SKM-1 (cell line): ENCODE data around the gene CCNY.
A peak's percentile ranks its signal among the peaks of the same experiment; 100 is the strongest.
"Not testable (repeated sequence)": the region's sequence is repeated elsewhere in the genome, so short reads cannot be mapped to it uniquely, and the experiment has no call there.

ENCODE experiments used
- DNase-seq: peaks from one replicate; lab custom pipeline; 2025; ENCODE audit not compliant: unreplicated experiment; lab: John Stamatoyannopoulos, UW

Gene CCNY

GRCh38 chr10:35353805-35354204, 17.5 kb downstream of the CCNY start:
- no peak for DNase-seq

DNA sequence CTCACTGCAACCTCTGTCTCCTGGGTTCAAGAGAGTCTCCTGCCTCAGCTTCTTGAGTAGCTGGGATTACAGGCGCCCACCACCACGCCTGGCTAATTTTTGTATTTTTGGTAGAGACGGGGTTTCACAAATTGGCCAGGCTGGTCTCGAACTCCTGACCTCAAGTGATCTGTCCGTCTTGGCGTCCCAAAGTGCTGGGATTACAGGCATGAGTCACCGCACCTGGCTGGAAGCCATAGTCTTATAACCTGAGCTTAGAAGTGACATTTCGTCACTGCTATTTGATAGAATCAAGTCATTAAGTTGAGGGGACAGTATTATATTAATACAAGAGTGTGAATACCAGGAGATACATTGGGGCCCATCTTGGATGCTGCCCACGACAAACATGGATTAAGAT, 17.9 kb downstream of the CCNY start:
- DNase-seq = not testable (repeated sequence)

- no peak for DNase-seq
Measured at GRCh38 chr10:35355971-35356724, 19.8 kb downstream of the CCNY start.

- DNase-seq = no peak
Measured at GRCh38 chr10:35356725-35357092, 20.4 kb downstream of the CCNY start.

GRCh38 chr10:35359056-35359455, 22.7 kb downstream of the CCNY start:
- no peak for DNase-seq

DNA sequence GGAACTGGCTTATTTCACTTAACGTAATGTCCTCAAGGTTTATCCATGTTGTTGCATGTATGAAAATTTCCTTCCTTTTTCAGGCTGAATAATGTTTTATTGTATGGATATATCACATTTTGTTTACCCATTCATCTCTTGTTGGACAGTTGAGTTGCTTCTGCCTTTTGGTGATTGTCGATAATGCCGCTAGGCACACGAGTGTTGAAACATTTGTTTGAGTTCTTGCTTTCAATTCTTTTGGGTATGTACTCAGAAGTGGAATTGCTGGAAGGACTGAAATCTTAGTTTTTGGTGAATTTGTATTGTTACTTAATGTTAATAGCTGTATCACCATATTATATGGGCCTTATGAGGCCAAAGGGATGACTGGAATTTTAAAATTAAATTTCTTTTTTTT, 23.6 kb downstream of the CCNY start:
- DNase-seq = no peak

- no peak for DNase-seq
Measured at GRCh38 chr10:35362701-35363350, 26.5 kb downstream of the CCNY start.

DNA sequence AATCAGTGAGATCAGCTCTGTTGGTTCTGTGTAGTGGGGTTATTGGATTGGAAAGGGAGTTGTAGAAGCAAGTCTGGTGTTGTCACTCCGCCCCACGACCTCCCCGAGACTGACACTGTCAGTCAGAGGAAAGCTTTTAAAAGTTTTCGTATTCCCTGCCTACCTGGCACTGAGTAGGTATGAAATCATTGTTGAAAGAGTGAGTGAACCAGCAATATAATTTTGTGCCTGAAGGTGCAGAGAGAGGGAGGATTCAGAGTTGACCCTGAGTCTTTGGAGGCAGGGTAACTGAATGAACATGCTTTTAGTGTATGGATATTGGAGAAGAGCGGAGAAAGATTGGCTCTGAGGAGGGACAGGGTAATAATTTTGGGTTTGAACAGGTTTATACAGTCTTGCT, 27.3 kb downstream of the CCNY start:
- no peak for DNase-seq

- no peak for DNase-seq
Measured at GRCh38 chr10:35364808-35365207, 28.5 kb downstream of the CCNY start.

- DNase-seq = no peak
Measured at GRCh38 chr10:35365994-35366393, 29.7 kb downstream of the CCNY start.

GRCh38 chr10:35367107-35367859, 31.0 kb downstream of the CCNY start:
- DNase-seq = no peak

GRCh38 chr10:35367982-35368381, 31.7 kb downstream of the CCNY start:
- DNase-seq = no peak

GRCh38 chr10:35368485-35369048, 32.3 kb downstream of the CCNY start:
- DNase-seq = no peak

DNA sequence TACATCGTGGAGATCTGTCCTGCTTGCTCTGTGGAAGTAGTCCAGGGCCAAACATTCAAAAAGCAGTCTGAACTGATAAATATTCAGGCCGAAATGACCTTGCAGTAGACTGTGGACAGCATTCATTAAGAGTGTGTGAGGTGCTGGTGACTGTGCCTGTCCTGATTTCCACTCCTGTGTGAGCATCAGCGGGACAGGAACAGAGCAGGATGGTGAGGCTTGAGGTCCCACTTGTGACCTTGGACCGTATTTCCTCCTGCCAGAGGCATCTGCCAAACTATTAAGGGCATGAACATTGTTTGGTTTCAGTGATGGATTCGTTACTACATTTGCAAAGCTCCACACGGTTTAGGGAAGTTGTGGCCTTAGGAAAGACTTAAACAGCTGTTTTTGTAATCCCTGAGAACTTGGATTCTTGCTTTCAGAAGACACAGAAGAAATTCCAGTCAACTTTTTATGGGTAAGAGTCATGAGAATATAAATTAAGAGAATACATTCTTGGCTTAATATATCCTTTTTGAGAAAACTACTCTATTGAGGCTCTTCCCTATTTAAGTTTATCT, 32.8 kb downstream of the CCNY start:
- peak; percentile 5 for DNase-seq

DNA sequence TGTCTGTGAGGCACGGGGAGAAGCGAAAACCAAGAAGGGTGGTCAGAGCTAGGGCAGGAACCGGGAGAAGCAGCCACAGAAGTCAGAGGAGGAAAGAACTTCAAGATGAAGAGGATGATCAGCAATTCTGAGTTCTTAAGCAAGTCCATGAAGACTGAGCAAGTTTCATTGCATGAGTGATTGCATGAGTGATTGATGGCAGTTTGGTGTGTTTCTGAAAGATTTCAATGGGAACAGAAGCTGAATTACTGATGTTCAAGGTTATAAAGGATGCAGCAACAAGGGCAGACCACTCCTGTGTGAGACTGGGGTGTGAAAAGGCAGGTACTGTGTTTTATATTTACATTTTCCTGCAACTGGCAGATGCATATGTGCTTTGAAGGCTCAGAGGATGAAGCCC, 35.4 kb downstream of the CCNY start:
- DNase-seq = no peak

GRCh38 chr10:35372329-35372728, 36.0 kb downstream of the CCNY start:
- DNase-seq = no peak

GRCh38 chr10:35375091-35375765, 38.9 kb downstream of the CCNY start:
- DNase-seq = no peak

DNA sequence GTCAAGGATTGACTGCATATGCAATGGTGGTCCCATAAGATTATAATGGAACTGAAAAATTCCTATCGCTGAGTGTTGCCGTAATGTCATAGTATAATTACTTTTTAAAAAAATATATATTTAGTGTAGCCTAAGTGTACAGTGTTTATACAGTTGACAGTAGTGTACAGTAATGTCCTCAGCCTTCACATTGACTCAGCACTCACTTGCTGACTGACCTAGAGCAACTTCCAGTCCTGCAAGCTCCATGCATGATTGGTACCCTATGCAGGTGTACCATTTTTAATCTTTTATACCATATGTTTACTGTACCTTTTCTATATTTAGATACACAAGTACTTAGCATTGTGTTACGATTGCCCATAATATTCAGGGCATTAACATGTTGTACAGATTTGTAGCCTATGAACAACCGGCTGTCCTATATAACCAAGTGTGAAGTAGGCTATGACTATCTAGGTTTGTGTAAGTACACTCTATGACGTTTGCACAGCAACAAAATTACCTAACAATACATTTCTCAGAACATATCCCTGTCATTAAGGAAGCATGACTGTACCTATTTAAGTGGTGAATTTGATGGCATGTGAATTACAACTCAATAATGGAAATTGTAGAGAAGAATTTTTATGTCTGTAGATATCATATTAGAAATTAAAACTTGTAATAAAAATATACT, 40.9 kb downstream of the CCNY start:
- no peak for DNase-seq

GRCh38 chr10:35378541-35379210, 42.4 kb downstream of the CCNY start:
- DNase-seq = no peak
